GM19455 (cell line): Measurements from ENCODE around the gene R3HDM2.
A peak's percentile ranks its signal among the peaks of the same experiment; 100 is the strongest.

Experiments
- ATAC-seq: cut with Tn5 transposase; IDR thresholded peaks from one replicate; pipeline ENCODE4 v1.9.1; 2021; ENCODE audit not compliant: unreplicated experiment

The R3HDM2 gene

GRCh38 chr12:57233357-57234232, 197.2 kb downstream of the R3HDM2 start:
- ATAC-seq = no peak

- no peak for ATAC-seq
Measured at GRCh38 chr12:57232156-57232756, 198.6 kb downstream of the R3HDM2 start.

DNA sequence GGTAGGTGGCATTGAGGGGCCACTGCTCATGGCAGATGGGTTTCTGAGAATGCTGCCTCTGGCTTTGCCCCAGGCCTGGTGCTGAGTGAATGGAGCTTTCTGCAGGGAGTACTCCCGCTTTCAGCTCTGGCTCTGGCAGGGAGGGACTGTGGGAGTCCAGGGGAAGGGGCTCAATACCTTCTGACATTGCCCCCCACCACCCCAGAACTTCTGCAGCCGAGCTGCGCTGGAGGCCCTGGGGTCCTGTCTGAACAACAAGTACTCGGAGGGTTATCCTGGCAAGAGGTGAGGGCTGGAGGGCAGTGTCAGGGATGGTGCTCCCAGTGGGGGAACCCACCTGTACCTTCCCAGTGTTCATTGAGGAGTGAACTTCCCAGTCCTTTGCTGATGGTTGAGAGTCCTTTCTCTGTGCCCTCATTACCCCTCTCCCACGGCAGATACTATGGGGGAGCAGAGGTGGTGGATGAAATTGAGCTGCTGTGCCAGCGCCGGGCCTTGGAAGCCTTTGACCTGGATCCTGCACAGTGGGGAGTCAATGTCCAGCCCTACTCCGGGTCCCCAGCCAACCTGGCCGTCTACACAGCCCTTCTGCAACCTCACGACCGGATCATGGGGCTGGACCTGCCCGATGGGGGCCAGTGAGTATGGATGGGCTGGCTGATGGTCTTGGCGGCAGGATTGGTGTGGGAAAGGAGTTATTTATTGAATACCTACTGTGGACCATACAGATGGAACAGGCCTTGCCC, 199.4 kb downstream of the R3HDM2 start:
- no peak for ATAC-seq

DNA sequence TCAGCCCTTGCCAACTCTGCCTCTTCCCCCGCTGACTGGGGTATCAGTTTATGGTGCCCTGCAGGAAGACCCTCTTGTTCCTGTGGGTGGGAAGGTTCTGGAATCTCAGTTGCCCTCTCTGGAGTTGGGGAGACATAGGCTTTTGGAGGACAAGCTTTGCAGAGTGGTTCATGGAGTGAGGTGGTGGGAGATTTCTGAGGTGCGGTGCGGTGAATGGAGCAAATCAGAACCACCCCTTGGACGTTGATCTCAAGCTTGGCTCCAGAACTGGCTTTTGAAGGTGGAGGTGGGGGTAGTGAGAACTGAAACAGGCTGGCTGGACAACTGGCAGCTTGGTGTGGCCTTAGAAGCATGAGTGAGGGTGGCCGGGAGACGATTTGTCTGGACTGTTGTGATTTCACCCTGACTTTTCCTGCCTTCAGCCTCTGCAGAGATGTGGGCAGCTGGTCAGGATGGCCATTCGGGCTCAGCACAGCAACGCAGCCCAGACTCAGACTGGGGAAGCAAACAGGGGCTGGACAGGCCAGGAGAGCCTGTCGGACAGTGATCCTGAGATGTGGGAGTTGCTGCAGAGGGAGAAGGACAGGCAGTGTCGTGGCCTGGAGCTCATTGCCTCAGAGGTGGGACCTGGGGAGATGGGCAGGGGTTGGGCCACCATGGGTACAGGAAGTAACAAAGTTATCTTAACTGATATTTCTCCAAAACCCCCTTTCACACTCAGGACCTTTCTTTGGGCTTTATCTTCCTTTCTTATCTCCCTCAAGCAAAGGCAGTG, 200.3 kb downstream of the R3HDM2 start:
- no peak for ATAC-seq

GRCh38 chr12:57229634-57230380, 201.0 kb downstream of the R3HDM2 start, which contains the start of gene SHMT2:
TSS of gene SHMT2 (plus strand) at chr12:57229711. CDS start at chr12:57229779, 68 bp downstream.
- peak; percentile 52 for ATAC-seq

GRCh38 chr12:57229046-57229633, 201.7 kb downstream of the R3HDM2 start:
- peak; percentile 8 for ATAC-seq

DNA sequence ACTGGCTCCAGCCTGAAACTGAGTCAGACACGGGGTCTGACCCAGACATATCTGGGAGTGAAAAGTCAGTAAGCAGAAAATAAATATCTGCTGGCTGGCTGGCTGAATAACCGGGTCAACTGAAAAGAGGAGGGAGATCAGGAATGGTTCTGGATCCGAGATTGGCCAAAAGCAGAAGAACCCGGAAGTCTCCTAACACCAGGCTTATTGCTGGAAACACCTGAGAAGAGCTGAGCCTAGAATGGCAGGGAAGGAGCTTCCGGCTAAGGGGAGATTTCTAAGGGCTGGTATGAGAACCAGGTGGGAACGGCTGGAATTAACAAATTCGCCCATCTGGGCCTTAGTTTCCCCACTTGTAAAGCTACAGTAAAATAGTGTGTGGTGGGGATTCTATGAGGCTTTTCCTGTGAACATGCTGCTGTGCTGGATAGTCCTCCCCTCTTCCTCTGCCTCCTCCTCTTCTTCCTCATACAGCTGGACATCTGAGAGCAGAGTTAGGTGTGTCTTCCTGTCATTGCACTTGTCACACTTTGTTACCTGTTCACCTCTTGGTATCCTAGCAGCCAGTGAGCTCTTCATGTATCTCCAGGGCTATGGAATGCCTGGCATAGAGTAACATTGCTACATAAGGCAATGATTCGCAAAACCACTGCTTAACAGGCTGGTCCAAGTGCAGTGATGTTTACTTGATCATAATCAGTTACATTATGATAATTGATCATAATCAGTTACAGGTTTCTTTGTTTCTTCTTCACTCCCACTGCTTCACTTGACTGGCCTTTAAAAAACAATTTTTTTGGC, 203.3 kb downstream of the R3HDM2 start:
- no peak for ATAC-seq

- no peak for ATAC-seq
Measured at GRCh38 chr12:57226588-57227314, 204.1 kb downstream of the R3HDM2 start.

DNA sequence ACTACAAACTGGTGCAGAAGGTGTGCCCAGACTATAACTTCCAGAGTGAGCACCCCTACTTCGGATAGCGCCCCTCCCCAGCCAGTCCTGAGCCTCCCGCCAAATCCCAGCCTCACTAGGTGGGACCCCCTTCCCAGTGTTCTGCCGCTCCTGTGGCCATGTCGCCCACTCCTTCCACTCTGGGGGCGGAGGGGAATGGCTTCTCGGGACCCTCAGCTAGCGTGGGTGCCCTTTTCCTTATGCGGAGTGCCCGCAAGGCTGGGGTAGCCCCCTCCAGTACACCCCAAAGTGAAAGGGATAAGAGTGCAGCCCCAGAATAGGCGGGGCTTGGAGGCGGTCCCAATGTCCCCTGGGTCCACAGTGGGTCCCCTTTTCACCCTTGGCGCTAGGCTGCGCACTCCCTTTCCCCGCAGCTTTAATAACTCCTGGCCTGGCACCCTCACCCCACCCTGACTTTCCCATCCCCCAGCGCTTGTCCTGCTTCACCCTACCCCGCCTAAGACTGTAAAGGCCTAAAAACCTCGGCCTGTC, 205.1 kb downstream of the R3HDM2 start:
- ATAC-seq = no peak

DNA sequence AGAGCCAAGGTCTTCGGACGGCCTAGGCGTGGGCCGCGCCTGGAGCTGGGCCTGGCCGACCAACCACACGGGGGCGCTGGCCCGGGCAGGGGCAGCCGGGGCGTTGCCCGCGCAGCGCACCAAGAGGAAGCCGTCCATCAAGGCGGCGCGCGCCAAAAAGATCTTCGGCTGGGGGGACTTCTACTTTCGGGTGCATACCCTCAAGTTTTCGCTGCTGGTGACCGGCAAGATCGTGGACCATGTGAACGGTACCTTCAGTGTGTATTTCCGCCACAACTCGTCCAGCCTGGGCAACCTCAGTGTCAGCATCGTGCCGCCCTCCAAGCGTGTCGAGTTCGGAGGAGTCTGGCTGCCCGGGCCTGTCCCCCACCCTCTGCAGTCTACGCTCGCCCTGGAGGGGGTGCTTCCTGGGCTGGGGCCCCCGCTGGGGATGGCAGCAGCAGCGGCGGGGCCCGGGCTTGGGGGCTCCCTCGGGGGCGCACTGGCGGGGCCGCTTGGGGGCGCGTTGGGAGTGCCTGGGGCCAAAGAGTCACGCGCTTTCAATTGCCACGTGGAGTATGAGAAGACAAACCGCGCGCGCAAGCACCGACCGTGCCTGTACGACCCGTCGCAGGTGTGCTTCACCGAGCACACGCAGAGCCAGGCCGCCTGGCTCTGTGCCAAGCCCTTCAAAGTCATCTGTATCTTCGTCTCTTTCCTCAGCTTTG, 205.7 kb downstream of the R3HDM2 start:
- no peak for ATAC-seq

DNA sequence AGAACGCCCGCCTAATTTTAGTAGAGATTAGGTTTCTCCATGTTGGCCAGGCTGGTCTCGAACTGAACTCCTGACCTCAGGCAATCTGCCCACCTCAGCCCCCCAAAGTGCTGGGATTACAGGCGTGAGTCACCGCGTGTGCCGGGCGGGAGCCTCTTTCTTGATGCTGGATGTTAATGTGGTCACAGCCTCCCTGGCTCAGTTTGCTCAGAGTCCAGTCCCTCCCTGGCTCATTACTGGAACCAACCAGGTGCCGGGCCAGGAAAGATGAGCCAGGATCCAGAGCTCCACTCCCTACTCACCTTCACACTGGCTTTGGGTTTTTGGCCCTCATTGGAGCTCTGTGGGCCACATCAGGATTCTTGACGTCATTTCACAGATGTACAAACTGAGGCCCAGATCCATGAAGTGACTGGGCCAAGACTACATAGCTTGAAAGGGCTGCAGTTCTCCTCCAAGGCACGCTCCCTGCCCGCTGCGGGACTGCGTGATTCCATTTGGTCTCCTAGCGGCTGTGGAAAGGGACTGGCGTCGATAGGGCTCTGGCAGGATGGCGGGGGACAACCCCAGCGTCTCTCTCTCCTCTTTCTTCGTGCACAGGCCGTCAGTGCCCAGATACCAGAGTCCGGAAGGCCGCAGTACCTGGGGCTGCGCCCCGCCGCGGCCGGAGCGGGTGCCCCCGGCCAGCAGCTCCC, 206.4 kb downstream of the R3HDM2 start:
- no peak for ATAC-seq

DNA sequence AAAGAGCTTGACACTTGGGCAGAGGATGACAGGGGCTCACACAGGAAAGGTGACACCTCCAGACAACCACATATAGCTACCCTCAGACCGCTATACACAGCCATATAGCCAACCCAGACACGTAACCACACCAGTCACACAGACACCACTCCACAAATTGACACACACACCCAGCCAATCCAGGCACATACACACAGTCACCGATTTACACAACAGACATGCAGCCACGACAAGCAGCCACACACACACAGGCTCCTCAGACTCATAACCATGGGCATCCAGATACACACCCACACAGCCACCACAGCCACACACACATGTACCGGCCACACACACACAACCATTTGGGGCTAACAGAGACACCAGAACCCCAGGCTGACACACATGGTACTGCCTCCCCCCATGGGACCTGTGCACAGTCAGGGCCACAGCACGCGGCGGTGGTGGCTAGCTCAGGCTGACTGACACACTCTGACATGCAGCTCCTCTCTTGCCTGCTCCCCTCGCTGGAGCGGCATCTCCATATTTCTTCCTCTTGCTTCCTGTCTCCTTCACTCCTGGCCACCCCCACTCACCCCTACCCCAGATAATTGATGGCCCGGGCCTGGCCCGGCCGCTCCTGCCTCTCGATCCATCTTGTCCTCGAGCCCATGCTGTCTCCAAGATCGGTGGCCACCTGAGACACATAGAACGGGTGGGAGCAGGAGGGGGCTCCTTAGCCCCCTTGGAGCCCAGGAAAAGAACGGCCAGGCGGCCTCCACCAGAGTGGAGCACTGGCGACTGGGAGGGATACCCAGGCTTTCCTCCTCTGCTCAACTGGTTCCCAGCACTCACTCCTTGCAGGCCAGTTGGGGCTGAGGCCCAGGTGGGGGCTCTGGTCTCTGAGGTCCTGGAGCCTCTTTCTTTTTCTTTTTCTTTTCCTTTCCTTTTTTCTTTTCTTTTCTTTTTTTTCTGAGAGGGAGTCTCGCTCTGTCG, 207.4 kb downstream of the R3HDM2 start:
- no peak for ATAC-seq

DNA sequence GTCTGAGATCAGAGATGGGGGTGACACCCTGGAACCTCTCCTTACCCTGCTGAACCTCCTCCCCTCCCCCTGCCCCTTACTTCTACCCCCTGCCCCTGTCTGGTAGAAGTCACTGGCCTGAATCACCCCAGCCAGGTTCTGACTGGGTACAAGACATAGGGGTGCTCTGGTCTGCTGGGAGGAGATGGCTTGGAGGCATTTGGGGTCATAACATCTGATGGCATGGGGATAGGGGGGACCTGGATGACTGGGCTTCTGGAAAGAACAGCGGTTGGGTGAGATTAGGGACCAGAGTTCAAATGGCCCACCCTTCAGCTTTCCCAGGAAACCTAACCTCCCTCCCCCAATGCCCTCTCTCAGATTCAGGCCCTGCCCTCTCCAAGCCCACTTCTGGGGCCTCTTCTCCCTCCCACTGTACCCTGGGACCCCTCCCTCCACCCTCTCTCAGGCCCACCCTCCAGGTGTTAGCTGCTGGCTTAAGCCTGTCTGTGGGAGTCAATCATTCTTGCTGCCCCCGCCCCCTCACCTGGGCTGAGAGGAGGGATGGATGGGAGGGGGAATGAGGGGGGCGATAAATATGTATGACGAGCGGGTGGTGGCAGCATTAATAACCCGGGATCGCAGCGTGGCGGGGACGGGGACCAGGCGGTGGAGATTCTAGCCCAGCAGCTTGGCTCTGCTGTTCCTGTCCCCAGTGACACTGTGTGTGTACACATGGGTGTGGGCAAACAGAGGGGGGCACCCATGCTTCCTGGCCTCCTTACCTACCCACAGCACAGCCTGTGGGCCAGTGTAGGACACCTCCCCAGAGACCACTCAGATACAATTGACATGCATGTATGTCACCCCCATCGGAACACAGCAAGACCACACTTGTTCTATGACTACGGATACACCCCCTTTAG, 208.3 kb downstream of the R3HDM2 start:
- ATAC-seq = no peak

GRCh38 chr12:57221169-57221917, 209.5 kb downstream of the R3HDM2 start:
- no peak for ATAC-seq
